ENCODE measurements around the gene POLL. TPM values are rescaled to one million over a fixed set of nuclear protein-coding genes. Genes with fewer than 3 reads are reported as not detected.

Gene POLL
- total RNA-seq, 3 donors from 2014 or later: 19.5 to 31.6 (median 20.3) TPM

GRCh38 chr10:101578192-101578591, 9.9 kb downstream of the POLL start:
- Histone ChIP-seq H3K27ac (no peak overlapping the region), H3K36me3 (no peaks in the 10 kb centered on the region), H3K9me3 (peaks cover 0 to 6% of the 10 kb centered on the region in 2 donors), H3K27me3 (no peaks in the 10 kb centered on the region), H3K4me3 (no peak overlapping the region), H3K4me1 (no peaks in the 10 kb centered on the region)
- intact Hi-C loops (cut with DNase I; ENCODE audit: low total_unique reads): no loop called here
- no peak for DNase-seq (ENCODE audit: low spot score in 2 of 2)
- TF ChIP-seq POLR2A (IDR thresholded peaks at IDR 0.05) (no peak), POLR2AphosphoS5 (IDR thresholded peaks at IDR 0.05) (no peak)
- TF ChIP-seq, protein P1, sequence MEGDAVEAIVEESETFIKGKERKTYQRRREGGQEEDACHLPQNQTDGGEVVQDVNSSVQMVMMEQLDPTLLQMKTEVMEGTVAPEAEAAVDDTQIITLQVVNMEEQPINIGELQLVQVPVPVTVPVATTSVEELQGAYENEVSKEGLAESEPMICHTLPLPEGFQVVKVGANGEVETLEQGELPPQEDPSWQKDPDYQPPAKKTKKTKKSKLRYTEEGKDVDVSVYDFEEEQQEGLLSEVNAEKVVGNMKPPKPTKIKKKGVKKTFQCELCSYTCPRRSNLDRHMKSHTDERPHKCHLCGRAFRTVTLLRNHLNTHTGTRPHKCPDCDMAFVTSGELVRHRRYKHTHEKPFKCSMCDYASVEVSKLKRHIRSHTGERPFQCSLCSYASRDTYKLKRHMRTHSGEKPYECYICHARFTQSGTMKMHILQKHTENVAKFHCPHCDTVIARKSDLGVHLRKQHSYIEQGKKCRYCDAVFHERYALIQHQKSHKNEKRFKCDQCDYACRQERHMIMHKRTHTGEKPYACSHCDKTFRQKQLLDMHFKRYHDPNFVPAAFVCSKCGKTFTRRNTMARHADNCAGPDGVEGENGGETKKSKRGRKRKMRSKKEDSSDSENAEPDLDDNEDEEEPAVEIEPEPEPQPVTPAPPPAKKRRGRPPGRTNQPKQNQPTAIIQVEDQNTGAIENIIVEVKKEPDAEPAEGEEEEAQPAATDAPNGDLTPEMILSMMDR (IDR thresholded peaks at IDR 0.05): no peak

DNA sequence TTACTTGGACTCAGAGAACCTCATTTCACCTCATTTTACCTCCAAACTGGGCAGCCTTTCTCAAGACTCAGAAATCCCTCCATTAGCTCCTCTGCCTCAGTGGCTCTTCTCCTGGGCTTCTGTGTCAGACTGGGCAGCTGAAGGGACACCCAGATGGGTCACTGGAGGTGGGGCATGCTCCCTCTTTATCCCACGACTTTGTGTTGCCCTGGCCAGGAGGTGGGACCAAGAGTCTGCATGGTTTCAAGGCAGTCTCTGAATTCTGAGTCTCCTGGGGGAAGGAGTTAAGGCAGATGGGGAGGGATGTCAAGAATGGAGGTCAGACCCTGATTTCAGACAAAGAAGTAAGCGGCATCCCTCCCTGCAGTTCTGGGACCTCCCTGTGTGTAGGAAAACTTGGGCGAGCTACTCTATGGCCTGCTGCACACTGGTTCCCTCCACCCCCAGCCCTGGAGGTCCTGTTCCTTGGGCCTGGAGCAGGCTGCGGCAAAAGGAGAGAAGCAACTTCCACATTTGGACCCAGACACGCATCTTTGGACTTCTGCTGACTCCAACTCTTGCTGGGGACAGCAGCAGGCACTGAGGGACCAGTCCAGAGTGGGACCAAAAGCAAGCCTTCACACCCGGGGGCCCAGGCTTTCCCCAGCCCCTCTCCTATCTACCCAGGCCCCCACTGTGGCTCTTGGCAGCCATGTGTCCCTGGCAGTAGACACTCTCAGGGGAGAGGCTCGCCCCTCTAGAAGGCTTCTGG, 10.8 kb downstream of the POLL start:
- intact Hi-C loops (cut with DNase I; ENCODE audit: low total_unique reads): no loop called here
- Histone ChIP-seq H3K27ac (no peak overlapping the region), H3K27me3 (no peaks in the 10 kb centered on the region), H3K36me3 (no peaks in the 10 kb centered on the region), H3K4me3 (no peak overlapping the region), H3K4me1 (no peaks in the 10 kb centered on the region), H3K9me3 (peaks cover 9 to 15% of the 10 kb centered on the region in 2 donors)
- no peak for DNase-seq (ENCODE audit: low spot score in 2 of 2)
- TF ChIP-seq POLR2AphosphoS5 (IDR thresholded peaks at IDR 0.05) (no peak), POLR2A (IDR thresholded peaks at IDR 0.05) (no peak)
- TF ChIP-seq, protein P1 (IDR thresholded peaks at IDR 0.05): no peak

GRCh38 chr10:101576211-101576863, 11.7 kb downstream of the POLL start:
- H3K36me3 ChIP-seq: no peaks in the 10 kb centered on the region
- TF ChIP-seq, protein P1 (IDR thresholded peaks at IDR 0.05): no peak
- TF ChIP-seq POLR2A (IDR thresholded peaks at IDR 0.05) (no peak), POLR2AphosphoS5 (IDR thresholded peaks at IDR 0.05) (no peak)
- intact Hi-C loops (cut with DNase I; ENCODE audit: low total_unique reads): no loop called here
- no peaks in the 10 kb centered on the region for H3K27me3 ChIP-seq
- no peak for DNase-seq (ENCODE audit: low spot score in 2 of 2)
- no peak overlapping the region for H3K27ac ChIP-seq
- H3K9me3 ChIP-seq: peaks cover 11 to 15% of the 10 kb centered on the region in 2 donors
- no peak overlapping the region for H3K4me3 ChIP-seq
- H3K4me1 ChIP-seq: no peaks in the 10 kb centered on the region

DNA sequence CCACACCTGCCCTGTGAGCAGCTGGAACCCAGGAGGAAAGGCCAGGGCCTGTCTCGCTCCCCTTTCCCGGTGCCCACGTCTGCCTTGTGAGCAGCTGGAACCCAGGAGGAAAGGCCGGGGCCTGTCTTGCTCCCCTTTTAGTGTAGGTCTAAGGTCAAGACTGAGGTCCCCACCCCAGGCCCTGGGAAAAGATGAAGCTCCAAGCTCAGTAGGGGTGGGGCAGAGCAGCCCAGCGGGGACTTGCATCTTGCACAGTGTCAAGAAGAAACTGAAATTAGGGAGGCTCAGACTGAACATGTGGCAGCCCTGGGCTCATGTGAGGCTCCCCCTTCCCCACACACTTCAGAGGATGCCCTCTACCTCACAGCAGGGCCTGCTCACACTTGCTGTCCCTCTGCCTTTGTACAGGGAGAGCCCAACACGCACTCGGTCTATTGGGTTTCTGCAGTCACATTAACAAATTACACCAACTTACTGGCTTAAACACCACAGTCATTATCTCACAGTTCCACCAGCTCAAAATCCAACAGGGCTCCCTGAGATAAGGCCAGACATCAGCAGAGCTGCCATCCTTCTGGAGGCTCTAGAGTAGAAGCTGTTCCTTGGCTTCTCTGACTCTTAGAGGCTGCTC, 12.4 kb downstream of the POLL start:
- Histone ChIP-seq H3K4me3 (no peak overlapping the region), H3K36me3 (no peaks in the 10 kb centered on the region), H3K27me3 (no peaks in the 10 kb centered on the region), H3K27ac (no peak overlapping the region), H3K4me1 (peaks cover 3% of the 10 kb centered on the region in 2 donors), H3K9me3 (peaks cover 11 to 15% of the 10 kb centered on the region in 2 donors)
- DNase-seq (ENCODE audit: low spot score in 2 of 2): no peak
- intact Hi-C loops (cut with DNase I; ENCODE audit: low total_unique reads): no loop called here
- TF ChIP-seq, protein P1 (IDR thresholded peaks at IDR 0.05): no peak
- no peak for TF ChIP-seq POLR2AphosphoS5 (IDR thresholded peaks at IDR 0.05)
- TF ChIP-seq POLR2A (IDR thresholded peaks at IDR 0.05): no peak

DNA sequence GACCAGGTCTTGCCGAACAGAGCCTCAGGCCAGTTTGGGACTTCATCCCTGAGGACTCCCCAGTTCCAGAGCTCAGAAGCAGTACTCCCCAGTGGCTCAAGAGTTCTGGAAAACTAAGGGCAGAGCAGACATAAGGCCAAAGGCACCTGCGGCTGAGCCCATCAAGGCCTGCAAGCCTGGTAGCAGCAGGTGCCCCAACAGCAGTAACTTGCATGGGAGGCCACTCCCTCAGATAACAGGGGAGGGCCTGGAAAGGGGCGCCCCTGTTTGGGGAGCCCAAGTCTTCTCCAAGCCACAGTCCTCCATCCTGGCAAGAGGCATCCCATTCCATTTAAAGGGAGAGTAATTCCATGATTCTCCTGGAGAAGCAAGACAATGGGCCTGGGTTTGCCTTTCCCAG, 13.0 kb downstream of the POLL start:
- H3K27ac ChIP-seq: no peak overlapping the region
- DNase-seq (ENCODE audit: low spot score in 2 of 2): no peak
- H3K9me3 ChIP-seq: peaks cover 11 to 15% of the 10 kb centered on the region in 2 donors
- TF ChIP-seq POLR2AphosphoS5 (IDR thresholded peaks at IDR 0.05) (no peak), POLR2A (IDR thresholded peaks at IDR 0.05) (no peak)
- TF ChIP-seq, protein P1 (IDR thresholded peaks at IDR 0.05): no peak
- no peaks in the 10 kb centered on the region for H3K36me3 ChIP-seq
- H3K27me3 ChIP-seq: no peaks in the 10 kb centered on the region
- H3K4me1 ChIP-seq: peaks cover 5 to 7% of the 10 kb centered on the region in 2 donors
- H3K4me3 ChIP-seq: no peak overlapping the region
- intact Hi-C loops (cut with DNase I; ENCODE audit: low total_unique reads): no loop called here
